Measurements from ENCODE around the gene PKNOX2.

PKNOX2 gene

DNA sequence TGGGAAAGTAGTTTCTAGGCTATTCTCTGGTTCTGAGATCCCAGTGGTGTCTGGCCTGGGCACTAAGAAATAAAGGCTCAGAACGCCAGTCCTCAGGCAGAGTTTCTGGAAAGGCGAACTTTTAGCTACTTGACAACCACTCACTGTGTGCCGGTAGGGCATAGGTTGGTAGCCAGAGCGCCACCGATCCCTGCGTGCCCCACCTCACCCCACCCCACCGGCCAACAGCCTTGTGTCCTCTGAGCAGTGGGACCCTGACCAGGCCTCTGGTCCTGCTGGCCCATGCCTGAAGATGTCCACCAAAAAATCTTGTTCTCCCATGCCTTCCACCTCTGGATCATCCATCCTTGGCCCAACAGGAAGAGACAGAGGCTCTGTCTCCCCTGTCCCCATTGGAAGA, 213.5 kb downstream of the PKNOX2 start:
- Histone ChIP-seq H3K4me1 (ENCODE audit: control insufficient read depth in 5 of 5, insufficient read depth in 5 of 5, low read length in 5 of 5) (peaks cover 0 to 3% (median 2%) of the 10 kb centered on the region in 5 donors), H3K27ac (ENCODE audit: low read depth, low read length) (no peak overlapping the region)

DNA sequence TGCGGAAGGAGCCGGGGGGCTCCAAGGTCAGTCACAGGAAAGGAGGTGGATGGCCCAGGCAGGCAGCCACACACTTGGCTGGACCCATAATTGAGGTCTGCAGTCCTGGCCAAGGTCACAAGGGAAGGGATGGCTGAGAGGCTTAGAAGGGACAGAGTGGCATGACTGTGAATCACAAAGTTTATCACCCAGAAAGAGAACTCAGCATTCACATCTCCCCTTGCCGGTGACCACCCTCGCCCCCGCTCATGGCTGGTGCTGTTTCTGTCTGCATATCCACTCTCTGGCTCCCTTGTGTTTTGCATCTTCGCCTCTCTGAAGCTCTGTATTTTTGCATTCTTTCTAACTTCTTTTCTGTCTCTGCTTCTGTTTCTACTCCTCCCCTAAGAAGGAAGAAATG, 214.0 kb downstream of the PKNOX2 start:
- H3K9me3 ChIP-seq (ENCODE audit: control insufficient read depth in 5 of 5, low read length in 5 of 5) = no peaks in the 10 kb centered on the region
- peaks cover 0 to 2% (median under 1%) of the 10 kb centered on the region in 5 donors for H3K4me1 ChIP-seq (ENCODE audit: control insufficient read depth in 5 of 5, insufficient read depth in 5 of 5, low read length in 5 of 5)
- no peaks in the 10 kb centered on the region for H3K36me3 ChIP-seq (ENCODE audit: control insufficient read depth in 5 of 5, insufficient read depth in 5 of 5, low read length in 5 of 5)
- H3K4me3 ChIP-seq (ENCODE audit: low read depth in 1 of 5, low read length in 5 of 5) = no peak overlapping the region
- H3K27me3 ChIP-seq (ENCODE audit: control insufficient read depth in 5 of 5, insufficient read depth in 4 of 5, low read length in 5 of 5) = peaks cover 0 to 13% (median 9%) of the 10 kb centered on the region in 5 donors
- no peak overlapping the region for H3K9ac ChIP-seq (ENCODE audit: low read length in 5 of 5)
- no peak overlapping the region for H3K27ac ChIP-seq (ENCODE audit: low read depth, low read length)

More for the DNA sequence above, 213.5 kb downstream of the PKNOX2 start:
- Histone ChIP-seq H3K9ac (ENCODE audit: low read length in 5 of 5) (no peak overlapping the region), H3K4me3 (ENCODE audit: low read depth in 1 of 5, low read length in 5 of 5) (no peak overlapping the region), H3K9me3 (ENCODE audit: control insufficient read depth in 5 of 5, low read length in 5 of 5) (no peaks in the 10 kb centered on the region), H3K27me3 (ENCODE audit: control insufficient read depth in 5 of 5, insufficient read depth in 4 of 5, low read length in 5 of 5) (peaks cover 0 to 13% (median 9%) of the 10 kb centered on the region in 5 donors), H3K36me3 (ENCODE audit: control insufficient read depth in 5 of 5, insufficient read depth in 5 of 5, low read length in 5 of 5) (no peaks in the 10 kb centered on the region)

DNA sequence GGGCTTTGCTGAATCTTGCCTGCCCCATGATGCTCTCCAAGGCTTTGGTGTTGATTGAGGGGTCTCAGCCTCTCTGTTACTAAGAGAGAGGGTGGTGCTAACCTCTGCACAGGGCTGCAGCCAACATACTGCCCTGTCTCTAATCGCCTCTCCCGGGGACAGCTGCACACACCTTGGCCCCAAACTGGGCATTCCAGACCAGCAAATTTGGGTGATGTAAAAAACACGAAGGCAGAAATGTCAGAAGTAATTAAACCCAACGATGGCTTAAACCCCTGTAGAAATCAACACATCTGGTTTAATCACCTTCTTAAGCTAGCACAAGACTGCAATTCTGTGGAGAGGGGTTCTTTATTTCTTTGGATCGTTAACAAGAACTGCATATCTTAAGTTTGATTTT, 215.0 kb downstream of the PKNOX2 start:
- Histone ChIP-seq H3K27me3 (ENCODE audit: control insufficient read depth in 5 of 5, insufficient read depth in 4 of 5, low read length in 5 of 5) (peaks cover 0 to 11% (median 9%) of the 10 kb centered on the region in 5 donors), H3K4me1 (ENCODE audit: control insufficient read depth in 5 of 5, insufficient read depth in 5 of 5, low read length in 5 of 5) (no peaks in the 10 kb centered on the region), H3K4me3 (ENCODE audit: low read depth in 1 of 5, low read length in 5 of 5) (no peak overlapping the region), H3K9ac (ENCODE audit: low read length in 5 of 5) (no peak overlapping the region), H3K36me3 (ENCODE audit: control insufficient read depth in 5 of 5, insufficient read depth in 5 of 5, low read length in 5 of 5) (no peaks in the 10 kb centered on the region), H3K27ac (ENCODE audit: low read depth, low read length) (no peak overlapping the region), H3K9me3 (ENCODE audit: control insufficient read depth in 5 of 5, low read length in 5 of 5) (no peaks in the 10 kb centered on the region)

DNA sequence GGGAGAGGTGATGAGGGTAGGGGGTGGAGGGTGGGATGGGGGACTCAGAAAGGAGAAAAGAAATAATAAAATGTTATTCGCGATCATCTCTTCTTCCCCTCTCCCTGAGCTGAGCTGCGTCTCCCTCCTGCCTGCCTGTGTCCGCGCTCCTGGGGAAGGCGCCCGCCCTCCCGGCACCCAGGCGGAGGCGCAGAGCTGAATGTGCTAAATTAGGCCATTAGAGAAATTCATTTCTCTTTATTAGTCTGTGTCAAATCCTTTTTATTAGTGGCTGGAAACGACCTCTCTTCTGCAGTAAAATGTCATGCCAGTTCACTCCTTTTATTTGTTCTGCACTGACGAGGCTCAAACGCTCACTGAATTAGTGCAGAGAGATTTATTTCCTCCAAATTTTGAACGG, 215.4 kb downstream of the PKNOX2 start:
- Histone ChIP-seq H3K4me3 (ENCODE audit: low read depth in 1 of 5, low read length in 5 of 5) (no peak overlapping the region), H3K4me1 (ENCODE audit: control insufficient read depth in 5 of 5, insufficient read depth in 5 of 5, low read length in 5 of 5) (no peaks in the 10 kb centered on the region), H3K36me3 (ENCODE audit: control insufficient read depth in 5 of 5, insufficient read depth in 5 of 5, low read length in 5 of 5) (no peaks in the 10 kb centered on the region), H3K27me3 (ENCODE audit: control insufficient read depth in 5 of 5, insufficient read depth in 4 of 5, low read length in 5 of 5) (peaks cover 0 to 11% (median 9%) of the 10 kb centered on the region in 5 donors), H3K9me3 (ENCODE audit: control insufficient read depth in 5 of 5, low read length in 5 of 5) (no peaks in the 10 kb centered on the region), H3K9ac (ENCODE audit: low read length in 5 of 5) (no peak overlapping the region), H3K27ac (ENCODE audit: low read depth, low read length) (no peak overlapping the region)

DNA sequence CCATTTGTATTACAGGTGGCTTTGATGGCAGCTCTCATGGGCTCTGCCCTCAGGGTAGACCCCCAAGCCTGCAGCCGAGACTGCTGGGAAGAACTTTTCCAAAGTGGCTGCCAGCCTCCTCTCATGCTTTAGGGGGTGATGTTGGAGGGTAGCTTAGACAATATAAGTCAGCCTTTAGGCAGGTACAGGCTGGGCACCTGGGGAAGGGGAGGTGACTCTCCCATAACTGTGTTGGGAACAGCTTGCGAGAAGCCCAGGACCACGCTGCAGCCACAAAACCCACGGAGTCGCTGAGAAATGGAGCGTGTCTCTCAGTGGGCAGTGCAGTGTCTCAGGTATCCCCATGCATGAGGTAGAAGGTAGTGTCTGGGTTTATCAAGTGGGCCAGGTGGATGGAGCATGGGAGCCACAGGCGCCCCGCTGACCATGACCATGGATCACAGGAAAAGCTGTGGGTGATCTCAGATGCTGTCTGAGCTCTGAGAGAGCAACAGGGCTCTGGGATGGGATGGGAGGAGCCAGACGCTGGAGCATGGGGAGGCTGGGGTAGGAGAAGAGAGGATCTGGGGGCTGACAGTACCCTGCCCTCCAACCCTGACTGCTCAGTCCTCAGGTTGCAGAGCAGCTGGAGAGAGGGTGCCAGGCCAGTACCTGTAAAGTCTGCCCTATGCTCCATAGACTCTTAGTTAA, 216.3 kb downstream of the PKNOX2 start:
- Histone ChIP-seq H3K36me3 (ENCODE audit: control insufficient read depth in 5 of 5, insufficient read depth in 5 of 5, low read length in 5 of 5) (peaks cover 0 to 3% (median 0%) of the 10 kb centered on the region in 5 donors), H3K27me3 (ENCODE audit: control insufficient read depth in 5 of 5, insufficient read depth in 4 of 5, low read length in 5 of 5) (peaks cover 0 to 11% (median 9%) of the 10 kb centered on the region in 5 donors), H3K9me3 (ENCODE audit: control insufficient read depth in 5 of 5, low read length in 5 of 5) (no peaks in the 10 kb centered on the region), H3K27ac (ENCODE audit: low read depth, low read length) (no peak overlapping the region), H3K4me3 (ENCODE audit: low read depth in 1 of 5, low read length in 5 of 5) (no peak overlapping the region), H3K4me1 (ENCODE audit: control insufficient read depth in 5 of 5, insufficient read depth in 5 of 5, low read length in 5 of 5) (no peaks in the 10 kb centered on the region), H3K9ac (ENCODE audit: low read length in 5 of 5) (no peak overlapping the region)

DNA sequence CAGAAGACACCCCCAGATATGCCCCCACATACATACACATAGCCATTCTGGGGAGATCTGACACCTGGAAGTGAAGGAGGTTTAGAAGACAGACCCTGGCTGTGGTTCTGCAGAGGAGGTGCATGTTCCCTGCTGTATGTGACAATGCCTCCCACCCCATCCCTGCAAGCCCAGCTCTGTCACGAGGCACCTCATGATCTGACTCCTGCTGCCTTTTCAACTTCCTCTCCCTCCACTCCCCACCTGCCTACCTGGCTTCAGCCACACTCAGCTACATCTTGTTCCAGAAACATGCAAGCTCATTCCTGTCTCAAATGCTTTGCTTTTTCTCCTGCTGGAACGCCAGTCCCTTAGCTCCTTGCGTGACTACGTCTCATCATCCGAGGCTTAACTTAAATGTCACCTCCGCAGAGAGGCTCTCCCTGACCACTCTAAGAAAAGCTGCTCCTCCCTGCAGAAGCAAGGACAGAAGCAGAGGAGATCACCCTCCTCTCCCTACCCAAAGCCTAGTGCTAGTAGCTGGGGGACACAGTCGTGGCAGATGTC, 217.0 kb downstream of the PKNOX2 start:
- Histone ChIP-seq H3K27me3 (ENCODE audit: control insufficient read depth in 5 of 5, insufficient read depth in 4 of 5, low read length in 5 of 5) (peaks cover 0 to 11% (median 8%) of the 10 kb centered on the region in 5 donors), H3K9me3 (ENCODE audit: control insufficient read depth in 5 of 5, low read length in 5 of 5) (no peaks in the 10 kb centered on the region), H3K4me1 (ENCODE audit: control insufficient read depth in 5 of 5, insufficient read depth in 5 of 5, low read length in 5 of 5) (no peaks in the 10 kb centered on the region), H3K9ac (ENCODE audit: low read length in 5 of 5) (no peak overlapping the region), H3K27ac (ENCODE audit: low read depth, low read length) (no peak overlapping the region), H3K36me3 (ENCODE audit: control insufficient read depth in 5 of 5, insufficient read depth in 5 of 5, low read length in 5 of 5) (peaks cover 0 to 5% (median 0%) of the 10 kb centered on the region in 5 donors), H3K4me3 (ENCODE audit: low read depth in 1 of 5, low read length in 5 of 5) (no peak overlapping the region)

DNA sequence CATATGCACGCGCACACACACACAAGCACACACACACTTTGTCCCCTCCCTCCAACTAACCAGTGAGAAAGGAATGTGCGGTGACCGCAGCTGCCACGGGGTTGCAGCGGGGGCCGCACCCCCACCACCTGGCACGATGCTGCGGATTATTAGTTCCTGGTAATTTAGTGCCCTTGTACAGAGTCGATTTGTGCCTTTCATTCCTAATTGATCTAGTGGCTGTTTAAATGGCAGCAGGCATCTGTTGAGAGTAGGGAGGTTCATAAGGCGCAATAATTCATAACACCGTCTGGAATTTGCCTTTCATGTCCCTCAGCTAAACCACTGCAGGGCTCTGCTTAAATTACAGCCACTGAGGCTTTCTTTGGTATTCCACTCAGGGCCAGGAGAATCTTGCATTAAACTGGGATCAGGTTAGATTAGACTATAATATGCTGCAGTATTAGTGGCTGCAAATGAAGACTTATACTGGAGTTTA, 217.8 kb downstream of the PKNOX2 start:
- no peaks in the 10 kb centered on the region for H3K4me1 ChIP-seq (ENCODE audit: control insufficient read depth in 5 of 5, insufficient read depth in 5 of 5, low read length in 5 of 5)

DNA sequence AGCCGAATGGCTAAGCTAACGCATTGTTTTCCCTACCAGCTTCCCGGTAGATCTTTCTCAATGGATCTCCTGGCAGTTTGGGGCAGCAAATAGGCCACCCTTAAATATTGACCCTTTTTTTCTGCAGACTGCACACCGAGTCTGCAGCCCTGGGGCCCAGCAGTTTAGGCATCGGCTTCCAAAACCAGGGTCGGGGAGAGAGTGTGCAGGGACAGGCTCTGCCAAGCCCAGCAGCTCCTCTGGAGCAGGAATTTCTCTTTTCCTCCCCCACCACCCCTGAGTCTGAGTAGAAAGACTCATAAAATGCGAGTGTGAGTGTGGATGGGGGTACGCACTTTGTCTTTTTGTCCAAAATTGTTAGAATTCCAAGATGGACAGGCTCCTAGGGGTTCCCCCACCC, 218.3 kb downstream of the PKNOX2 start:
- peaks cover 0 to 5% (median 2%) of the 10 kb centered on the region in 5 donors for H3K36me3 ChIP-seq (ENCODE audit: control insufficient read depth in 5 of 5, insufficient read depth in 5 of 5, low read length in 5 of 5)
- H3K27me3 ChIP-seq (ENCODE audit: control insufficient read depth in 5 of 5, insufficient read depth in 4 of 5, low read length in 5 of 5) = peaks cover 0 to 11% (median 8%) of the 10 kb centered on the region in 5 donors
- no peaks in the 10 kb centered on the region for H3K9me3 ChIP-seq (ENCODE audit: control insufficient read depth in 5 of 5, low read length in 5 of 5)
- no peak overlapping the region for H3K9ac ChIP-seq (ENCODE audit: low read length in 5 of 5)
- no peak overlapping the region for H3K4me3 ChIP-seq (ENCODE audit: low read depth in 1 of 5, low read length in 5 of 5)
- H3K27ac ChIP-seq (ENCODE audit: low read depth, low read length) = no peak overlapping the region
- H3K4me1 ChIP-seq (ENCODE audit: control insufficient read depth in 5 of 5, insufficient read depth in 5 of 5, low read length in 5 of 5) = no peaks in the 10 kb centered on the region

More for the DNA sequence above, 217.8 kb downstream of the PKNOX2 start:
- peaks cover 0 to 11% (median 8%) of the 10 kb centered on the region in 5 donors for H3K27me3 ChIP-seq (ENCODE audit: control insufficient read depth in 5 of 5, insufficient read depth in 4 of 5, low read length in 5 of 5)
- no peaks in the 10 kb centered on the region for H3K9me3 ChIP-seq (ENCODE audit: control insufficient read depth in 5 of 5, low read length in 5 of 5)
- no peak overlapping the region for H3K27ac ChIP-seq (ENCODE audit: low read depth, low read length)
- H3K4me3 ChIP-seq (ENCODE audit: low read depth in 1 of 5, low read length in 5 of 5) = no peak overlapping the region
- peaks cover 0 to 5% (median 2%) of the 10 kb centered on the region in 5 donors for H3K36me3 ChIP-seq (ENCODE audit: control insufficient read depth in 5 of 5, insufficient read depth in 5 of 5, low read length in 5 of 5)
- H3K9ac ChIP-seq (ENCODE audit: low read length in 5 of 5) = no peak overlapping the region

DNA sequence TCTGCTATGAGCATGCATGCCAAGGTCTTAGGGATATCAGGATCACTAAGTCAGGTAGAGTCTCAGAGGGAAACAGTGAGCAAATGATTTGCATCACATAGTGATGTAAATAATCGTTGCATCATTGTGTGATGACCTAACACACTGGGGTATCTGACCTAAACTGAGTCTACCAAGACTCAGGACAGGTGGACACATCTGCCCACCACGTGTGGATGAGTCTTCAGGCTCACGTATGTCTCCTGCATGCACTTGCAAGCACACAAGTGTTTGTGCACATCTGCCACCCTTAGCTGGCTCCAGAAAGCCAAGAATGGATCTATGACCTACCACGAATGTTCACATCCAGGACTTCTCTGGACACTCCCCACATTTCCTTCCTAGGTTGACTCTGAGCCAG, 220.3 kb downstream of the PKNOX2 start:
- H3K9me3 ChIP-seq (ENCODE audit: control insufficient read depth in 5 of 5, low read length in 5 of 5) = no peaks in the 10 kb centered on the region
- H3K27ac ChIP-seq (ENCODE audit: low read depth, low read length) = no peak overlapping the region
- no peak overlapping the region for H3K9ac ChIP-seq (ENCODE audit: low read length in 5 of 5)
- peaks cover 0 to 11% (median 4%) of the 10 kb centered on the region in 5 donors for H3K27me3 ChIP-seq (ENCODE audit: control insufficient read depth in 5 of 5, insufficient read depth in 4 of 5, low read length in 5 of 5)
- no peak overlapping the region for H3K4me3 ChIP-seq (ENCODE audit: low read depth in 1 of 5, low read length in 5 of 5)
- no peaks in the 10 kb centered on the region for H3K4me1 ChIP-seq (ENCODE audit: control insufficient read depth in 5 of 5, insufficient read depth in 5 of 5, low read length in 5 of 5)
- peaks cover 0 to 5% (median 2%) of the 10 kb centered on the region in 5 donors for H3K36me3 ChIP-seq (ENCODE audit: control insufficient read depth in 5 of 5, insufficient read depth in 5 of 5, low read length in 5 of 5)

DNA sequence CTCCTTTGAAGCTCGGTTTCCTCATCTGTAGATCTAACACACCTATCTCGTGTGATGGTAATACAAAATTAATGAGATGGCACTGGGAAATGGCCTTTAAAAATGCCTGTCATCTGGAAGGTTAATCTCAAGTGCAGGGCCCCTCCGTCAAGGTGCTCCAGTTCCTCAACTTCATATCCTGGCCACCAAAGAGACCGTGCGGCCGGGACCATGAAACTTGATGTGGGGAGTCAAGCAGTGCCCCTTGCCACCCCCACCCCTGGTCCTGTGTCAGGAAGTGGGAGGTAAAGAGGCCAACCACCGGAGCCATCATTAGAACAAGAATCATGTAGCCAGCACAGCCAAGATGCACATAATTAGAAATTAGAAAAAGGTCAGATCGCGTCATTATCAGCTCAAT, 223.3 kb downstream of the PKNOX2 start:
- Histone ChIP-seq H3K27ac (ENCODE audit: low read depth, low read length) (no peak overlapping the region), H3K9ac (ENCODE audit: low read length in 5 of 5) (no peak overlapping the region), H3K4me3 (ENCODE audit: low read depth in 1 of 5, low read length in 5 of 5) (no peak overlapping the region), H3K4me1 (ENCODE audit: control insufficient read depth in 5 of 5, insufficient read depth in 5 of 5, low read length in 5 of 5) (peaks cover 0 to 8% (median 3%) of the 10 kb centered on the region in 5 donors), H3K9me3 (ENCODE audit: control insufficient read depth in 5 of 5, low read length in 5 of 5) (no peaks in the 10 kb centered on the region), H3K36me3 (ENCODE audit: control insufficient read depth in 5 of 5, insufficient read depth in 5 of 5, low read length in 5 of 5) (peaks cover 0 to 5% (median 2%) of the 10 kb centered on the region in 5 donors), H3K27me3 (ENCODE audit: control insufficient read depth in 5 of 5, insufficient read depth in 4 of 5, low read length in 5 of 5) (no peaks in the 10 kb centered on the region)

Data from subcutaneous abdominal adipose tissue (tissue), 5 donors.